ENCODE results near the gene ME1. TPM values are rescaled to one million over a fixed set of nuclear protein-coding genes. Genes with fewer than 3 reads are reported as not detected.

The ME1 gene
- total RNA-seq, 1 donor from 2014 or later: 17.9 TPM

DNA sequence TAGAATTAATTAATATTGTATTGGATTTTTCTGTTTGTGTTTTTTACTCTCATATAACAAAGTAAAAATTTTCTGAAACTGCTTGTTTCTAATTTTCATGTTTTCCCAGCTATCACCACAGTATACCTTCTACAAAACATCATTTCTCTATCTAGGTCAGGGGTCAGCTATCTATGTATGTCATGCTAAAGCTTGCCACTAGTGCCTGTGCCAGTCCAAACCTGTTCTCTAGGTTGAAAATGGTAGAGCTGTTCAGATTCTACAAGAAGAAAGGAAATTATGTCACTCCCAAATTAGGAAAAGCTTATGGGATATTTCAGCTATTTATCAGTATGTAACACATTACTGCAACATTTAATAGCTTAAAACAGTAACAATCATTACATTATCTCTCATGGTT lies 5.8 kb upstream of the ME1 start:
- intact Hi-C loops (cut with DNase I): no loop called here
- DNase-seq (ENCODE audit: low spot score): no peak

- no peak for DNase-seq (ENCODE audit: low spot score)
- intact Hi-C loops (cut with DNase I): no loop called here
Measured at GRCh38 chr6:83433177-83433576, 2.3 kb upstream of the ME1 start.

DNA sequence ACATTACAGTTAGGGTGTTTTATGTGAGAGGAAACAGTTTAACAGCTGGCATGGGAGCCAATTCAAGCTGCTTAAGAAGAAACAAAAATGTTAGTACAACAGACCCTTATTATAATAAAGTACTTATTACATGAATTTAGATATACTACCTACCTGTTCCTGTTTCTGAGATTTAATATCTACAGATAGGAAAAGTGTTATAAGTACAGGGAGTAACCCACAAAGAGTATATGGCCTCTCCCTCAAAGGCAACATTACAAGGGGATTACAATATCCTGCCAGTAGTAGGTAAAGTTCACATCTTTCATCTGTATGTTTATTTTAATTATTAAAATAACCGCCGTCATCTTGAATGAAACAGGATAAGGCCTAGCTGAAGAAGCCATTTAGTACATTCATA lies 1.8 kb upstream of the ME1 start:
- DNase-seq (ENCODE audit: low spot score): no peak
- intact Hi-C loops (cut with DNase I): no loop called here

- intact Hi-C loops (cut with DNase I): no loop called here
- DNase-seq (ENCODE audit: low spot score): no peak
Measured at GRCh38 chr6:83431545-83432155, 799 bp upstream of the ME1 start.

- no peak for DNase-seq (ENCODE audit: low spot score)
- intact Hi-C loops (cut with DNase I): no loop called here
Measured at GRCh38 chr6:83429857-83430610, 817 bp downstream of the ME1 start.

GRCh38 chr6:83429269-83429668 lies 1.6 kb downstream of the ME1 start:
- intact Hi-C loops (cut with DNase I): no loop called here
- no peak for DNase-seq (ENCODE audit: low spot score)

GRCh38 chr6:83424392-83425018 lies 6.3 kb downstream of the ME1 start:
- intact Hi-C loops (cut with DNase I): no loop called here
- no peak for DNase-seq (ENCODE audit: low spot score)

- intact Hi-C loops (cut with DNase I): loop anchor here (2.0 to 10.0 kb wide), 2 partner anchors 97 to 193 kb away; no protein-coding TSS in a partner anchor
- DNase-seq (ENCODE audit: low spot score): no peak
Measured at GRCh38 chr6:83417880-83418663, 12.8 kb downstream of the ME1 start.

DNA sequence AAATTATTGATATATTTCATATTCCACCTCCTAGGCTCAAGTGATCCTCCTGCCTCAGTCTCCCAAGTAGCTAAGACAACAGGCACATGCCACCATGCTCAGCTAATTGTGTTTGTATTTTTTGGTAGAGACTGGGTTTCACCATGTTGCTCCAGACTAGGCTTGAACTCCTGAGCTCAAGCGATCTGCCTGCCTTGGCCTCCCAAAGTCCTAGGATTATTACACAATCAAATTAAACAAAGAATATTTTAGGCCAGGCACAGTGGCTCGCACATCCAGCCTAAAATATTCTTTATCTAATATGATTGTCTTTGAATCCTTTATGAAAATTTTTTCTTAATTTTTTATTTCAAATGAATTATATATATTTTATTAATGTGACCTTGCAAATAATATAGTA lies 17.8 kb downstream of the ME1 start:
- intact Hi-C loops (cut with DNase I): loop anchor here (10.0 kb wide), 1 partner anchor 188 kb away; no protein-coding TSS in a partner anchor
- DNase-seq (ENCODE audit: low spot score): no peak

DNA sequence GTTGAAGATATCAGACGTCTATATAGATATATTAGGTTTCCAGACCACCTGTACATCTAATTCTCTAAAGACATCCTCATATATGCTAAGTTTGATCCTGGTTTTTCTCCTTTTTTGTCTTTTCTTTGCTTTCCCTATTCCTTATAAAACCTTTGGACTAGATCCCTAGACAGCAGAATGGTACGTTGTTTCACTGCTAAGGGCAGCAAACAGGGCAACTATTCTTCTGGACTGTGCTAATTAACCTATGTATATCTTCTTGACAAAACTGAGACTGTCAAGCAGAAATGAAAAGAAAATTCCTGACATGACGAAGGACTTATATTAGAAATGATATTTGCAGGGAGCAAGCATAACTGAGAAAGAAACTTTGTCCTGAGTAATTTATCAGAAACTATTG lies 19.1 kb downstream of the ME1 start:
- no peak for DNase-seq (ENCODE audit: low spot score)
- intact Hi-C loops (cut with DNase I): loop anchor here (10.0 kb wide), 1 partner anchor 187 kb away; no protein-coding TSS in a partner anchor

DNA sequence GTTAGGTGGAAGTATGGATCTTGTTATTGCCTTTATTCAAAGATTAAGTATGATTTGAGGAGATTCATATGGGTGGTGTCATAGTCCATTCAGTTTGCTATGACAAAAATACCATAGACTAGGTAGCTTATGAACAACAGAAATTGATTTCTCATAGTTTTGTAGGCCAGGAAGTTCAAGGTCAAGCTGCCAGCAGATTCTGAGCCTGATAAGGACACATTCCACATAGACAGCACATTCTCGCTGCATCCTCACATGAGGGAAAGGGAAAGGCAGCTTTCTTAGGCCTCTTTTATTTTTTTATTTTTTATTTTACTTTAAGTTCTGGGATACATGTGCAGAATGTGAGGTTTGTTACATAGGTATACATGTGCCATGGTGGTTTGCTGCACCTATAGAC lies 27.7 kb downstream of the ME1 start:
- intact Hi-C loops (cut with DNase I): no loop called here
- DNase-seq (ENCODE audit: low spot score): no peak

DNA sequence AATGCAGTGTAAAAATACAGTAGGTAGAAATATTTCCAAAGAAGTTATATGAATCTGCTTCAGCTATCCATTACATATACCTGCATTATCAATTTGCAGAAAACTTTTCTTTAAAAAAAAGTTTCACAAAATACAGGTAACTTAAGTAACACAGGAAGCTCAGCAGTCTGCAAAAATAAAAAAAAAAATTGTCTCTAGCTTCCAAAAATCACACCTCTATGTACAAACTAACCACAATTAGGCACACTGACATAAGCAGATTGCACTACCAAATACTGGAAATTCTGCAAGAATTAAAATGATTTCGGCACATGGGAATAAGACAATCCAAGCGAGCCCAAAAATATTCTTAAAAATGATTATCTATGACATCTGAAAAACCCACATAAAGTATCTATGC lies 41.2 kb downstream of the ME1 start:
- no peak for DNase-seq (ENCODE audit: low spot score)
- intact Hi-C loops (cut with DNase I): no loop called here

DNA sequence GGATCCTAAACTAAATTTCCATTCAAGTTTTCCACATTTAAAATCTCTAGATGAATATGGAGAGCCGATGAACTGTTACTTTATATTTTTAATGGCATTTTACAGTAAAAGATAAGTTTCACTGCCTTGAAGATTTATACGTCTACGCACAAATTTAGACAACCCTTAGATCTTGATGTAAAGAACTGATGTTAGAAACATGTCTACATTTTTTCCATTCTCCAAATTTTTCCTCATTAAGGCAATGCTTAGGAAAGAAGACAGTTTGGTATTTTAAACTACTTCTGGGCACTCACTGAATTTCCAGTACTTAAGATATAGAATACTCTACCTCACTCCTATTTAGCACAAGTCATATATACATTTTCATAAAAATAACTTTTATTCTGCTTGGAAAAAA lies 45.4 kb downstream of the ME1 start:
- intact Hi-C loops (cut with DNase I): no loop called here
- no peak for DNase-seq (ENCODE audit: low spot score)

DNA sequence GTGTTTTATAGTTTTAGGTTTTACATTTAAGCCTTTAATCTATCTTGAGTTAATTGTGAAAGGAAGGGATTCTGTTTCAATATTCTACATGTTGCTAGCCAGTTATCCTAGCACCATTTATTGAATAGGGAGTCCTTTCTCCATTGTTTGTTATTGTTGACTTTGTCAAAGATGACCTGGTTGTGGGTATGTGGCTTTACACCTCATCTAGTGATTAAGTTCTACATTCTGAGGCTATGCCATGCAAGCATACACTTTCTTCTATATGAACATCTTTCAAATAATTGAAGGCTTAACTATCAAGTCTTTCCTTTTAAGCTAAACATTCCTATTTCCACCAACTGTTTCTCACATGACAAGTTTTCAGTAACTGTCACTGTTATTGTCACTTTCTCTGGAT lies 46.1 kb downstream of the ME1 start:
- intact Hi-C loops (cut with DNase I): no loop called here
- DNase-seq (ENCODE audit: low spot score): no peak

DNA sequence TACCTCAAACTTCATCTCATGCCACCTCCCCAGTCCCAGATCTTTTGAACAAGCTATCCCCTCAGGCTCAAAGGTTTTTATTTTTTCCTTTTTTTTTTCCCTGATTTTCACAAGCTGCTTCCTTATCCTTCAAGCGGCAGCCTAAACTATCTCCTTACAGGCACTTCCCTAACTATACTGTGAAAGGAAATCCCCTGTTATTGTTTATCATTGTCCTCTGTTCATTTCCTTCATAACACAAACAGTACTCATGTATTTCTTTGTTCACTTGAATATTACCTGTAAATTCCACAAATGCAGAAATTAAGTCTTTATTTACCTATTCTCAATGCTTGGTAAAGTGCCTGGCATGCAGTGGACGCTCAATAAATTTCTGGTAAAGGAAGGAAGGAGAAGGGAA lies 48.9 kb downstream of the ME1 start:
- intact Hi-C loops (cut with DNase I): no loop called here

DNA sequence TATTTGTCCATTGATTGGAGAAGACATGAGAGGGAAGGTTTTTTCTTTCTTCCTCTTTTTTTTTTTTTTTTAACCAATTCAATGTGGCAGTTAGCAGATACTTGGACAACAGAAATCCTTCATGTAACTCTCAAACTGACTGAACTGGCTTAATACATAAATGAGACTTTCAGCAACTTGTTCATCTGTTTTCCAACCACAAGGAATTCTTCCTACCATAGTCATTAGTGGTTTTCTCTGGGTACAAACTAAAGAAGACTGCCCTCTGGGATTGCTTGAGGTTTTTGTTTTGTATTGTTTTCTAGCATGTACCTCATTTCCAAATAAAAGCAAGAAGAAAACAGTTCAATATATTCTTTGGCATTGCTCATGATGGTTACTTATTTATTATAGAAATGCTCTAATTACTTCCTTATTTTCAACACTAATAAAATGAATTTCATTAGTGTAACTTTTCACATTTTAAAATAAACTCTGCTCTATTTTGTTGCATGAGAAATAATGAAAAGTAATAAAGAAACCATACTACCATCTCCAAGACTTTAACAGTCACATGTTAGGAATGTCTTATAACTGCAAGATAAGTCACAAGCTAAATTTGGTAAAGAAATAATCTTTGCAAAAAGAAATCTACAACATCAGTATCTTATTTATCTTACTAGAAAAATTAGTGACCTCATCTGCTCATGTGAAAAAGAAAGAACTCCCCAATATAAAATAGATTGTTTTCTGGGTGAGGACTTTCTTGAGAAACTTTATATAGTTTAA lies 52.0 kb downstream of the ME1 start:
- DNase-seq (ENCODE audit: low spot score): no peak
- intact Hi-C loops (cut with DNase I): no loop called here

More for the DNA sequence above, 48.9 kb downstream of the ME1 start:
- no peak for DNase-seq (ENCODE audit: low spot score)

DNA sequence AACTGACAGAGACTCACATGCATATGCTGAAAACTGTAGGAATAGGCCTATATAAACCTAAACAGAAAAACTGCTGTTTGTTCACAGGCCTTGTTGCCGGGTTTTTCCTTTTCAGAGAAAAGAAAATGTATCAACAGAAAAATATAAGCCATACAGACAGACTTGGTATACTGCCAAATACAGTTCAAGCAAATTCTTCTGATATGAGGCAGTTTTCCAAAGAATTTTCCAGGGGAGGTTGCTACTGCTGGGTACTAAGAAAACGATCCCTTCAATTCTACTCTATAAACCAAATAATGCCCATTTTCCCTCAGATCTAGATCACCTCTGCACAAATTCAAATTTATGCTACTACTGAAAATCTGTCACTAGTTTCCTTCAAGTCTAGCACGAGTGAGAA lies 59.4 kb downstream of the ME1 start:
- intact Hi-C loops (cut with DNase I): no loop called here
- no peak for DNase-seq (ENCODE audit: low spot score)

- no peak for DNase-seq (ENCODE audit: low spot score)
- intact Hi-C loops (cut with DNase I): no loop called here
Measured at GRCh38 chr6:83370567-83370966, 60.3 kb downstream of the ME1 start.

DNA sequence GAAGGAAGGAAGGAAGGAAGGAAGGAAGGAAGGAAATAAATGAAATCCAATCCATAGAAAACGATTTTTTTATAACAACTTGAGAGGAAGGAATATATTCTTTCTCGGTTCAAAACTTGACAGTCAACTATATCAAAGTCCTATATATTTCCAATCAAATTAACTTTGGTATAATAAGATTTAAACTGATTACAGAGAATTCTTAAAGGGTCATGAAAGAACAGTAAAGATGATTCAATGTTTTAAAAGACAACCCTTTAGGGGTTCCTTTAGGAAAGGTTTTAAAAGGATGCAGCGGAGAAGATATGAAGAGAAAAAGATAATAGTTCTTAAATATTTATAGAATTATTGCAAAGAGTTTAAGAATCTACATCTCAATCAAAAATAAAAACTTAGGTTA lies 61.2 kb downstream of the ME1 start:
- no peak for DNase-seq (ENCODE audit: low spot score)

More for the DNA sequence above, 61.2 kb downstream of the ME1 start:
- intact Hi-C loops (cut with DNase I): no loop called here

All from cardiac septum (tissue), 1 donor.